ENCODE data around the gene CSNK1G2.

The CSNK1G2 gene

GRCh38 chr19:1923319-1923718 is 17.7 kb upstream of the CSNK1G2 start:
- in situ Hi-C loops (cut with HindIII; ENCODE audit: low pct_unique_long_range_greater_than_20kb, low sequenced_read_pairs), result no loop called here
- no peak for TF ChIP-seq JUND (IDR thresholded peaks at IDR 0.05; ENCODE audit: low read depth)
- no peak for DNase-seq (ENCODE audit: low read depth in 1 of 2, low spot score in 1 of 2)

- in situ Hi-C loops (cut with HindIII; ENCODE audit: low pct_unique_long_range_greater_than_20kb, low sequenced_read_pairs), result no loop called here
- no peak for TF ChIP-seq JUND (IDR thresholded peaks at IDR 0.05; ENCODE audit: low read depth)
- no peak for DNase-seq (ENCODE audit: low read depth in 1 of 2, low spot score in 1 of 2)
Measured at GRCh38 chr19:1924320-1924961, 16.5 kb upstream of the CSNK1G2 start.

- in situ Hi-C loops (cut with HindIII; ENCODE audit: low pct_unique_long_range_greater_than_20kb, low sequenced_read_pairs), result no loop called here
- TF ChIP-seq JUND (IDR thresholded peaks at IDR 0.05; ENCODE audit: low read depth), result no peak
- DNase-seq (ENCODE audit: low read depth in 1 of 2, low spot score in 1 of 2), result no peak
Measured at GRCh38 chr19:1925544-1925943, 15.4 kb upstream of the CSNK1G2 start.

GRCh38 chr19:1929021-1929742 is 11.8 kb upstream of the CSNK1G2 start:
- TF ChIP-seq JUND (IDR thresholded peaks at IDR 0.05; ENCODE audit: low read depth), result no peak
- peak in 1 of 2 experiments; percentile 73 for DNase-seq (ENCODE audit: low read depth in 1 of 2, low spot score in 1 of 2)
- in situ Hi-C loops (cut with HindIII; ENCODE audit: low pct_unique_long_range_greater_than_20kb, low sequenced_read_pairs), result no loop called here

DNA sequence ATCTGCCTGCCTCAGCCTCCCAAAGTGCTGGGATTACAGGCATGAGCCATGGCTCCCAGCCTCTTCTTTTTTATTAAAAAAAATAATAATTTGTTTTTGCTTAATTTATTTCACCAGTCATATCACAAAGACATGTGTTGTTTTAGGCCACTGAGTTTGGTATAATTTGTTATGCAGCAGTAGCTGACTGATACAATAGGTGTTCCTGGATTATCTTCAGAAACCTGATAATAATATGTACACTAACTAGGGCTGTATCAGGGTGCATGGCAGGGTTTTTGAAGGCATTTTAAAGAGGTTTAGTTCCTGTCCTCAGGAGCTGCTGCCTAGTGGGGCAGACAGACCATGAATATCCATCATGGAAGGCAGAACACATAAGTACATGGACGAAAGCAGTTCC is 9.5 kb upstream of the CSNK1G2 start:
- no peak for DNase-seq (ENCODE audit: low read depth in 1 of 2, low spot score in 1 of 2)
- no peak for TF ChIP-seq JUND (IDR thresholded peaks at IDR 0.05; ENCODE audit: low read depth)
- in situ Hi-C loops (cut with HindIII; ENCODE audit: low pct_unique_long_range_greater_than_20kb, low sequenced_read_pairs), result no loop called here

- TF ChIP-seq JUND (IDR thresholded peaks at IDR 0.05; ENCODE audit: low read depth), result no peak
- DNase-seq (ENCODE audit: low read depth in 1 of 2, low spot score in 1 of 2), result no peak
- in situ Hi-C loops (cut with HindIII; ENCODE audit: low pct_unique_long_range_greater_than_20kb, low sequenced_read_pairs), result no loop called here
Measured at GRCh38 chr19:1932395-1932794, 8.6 kb upstream of the CSNK1G2 start.

DNA sequence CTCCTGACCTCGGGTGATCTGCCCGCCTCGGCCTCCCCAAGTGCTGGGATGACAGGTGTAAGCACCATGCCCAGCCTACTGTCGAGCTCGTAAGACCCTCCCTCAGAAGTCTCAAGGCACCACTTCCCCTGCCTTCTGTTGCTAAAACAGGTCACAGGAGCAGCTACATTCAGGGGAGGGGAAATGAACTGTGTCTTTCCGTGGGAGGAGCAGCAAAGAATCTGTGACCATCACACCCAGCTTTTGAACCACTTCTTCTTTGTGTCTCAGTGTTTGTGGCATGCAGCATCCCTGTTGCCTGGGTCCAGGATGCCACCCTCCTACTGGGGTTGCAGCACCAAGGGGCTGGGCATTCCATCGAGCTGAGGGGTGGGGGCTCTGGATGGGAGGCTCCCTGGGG is 7.7 kb upstream of the CSNK1G2 start:
- TF ChIP-seq JUND (IDR thresholded peaks at IDR 0.05; ENCODE audit: low read depth), result no peak
- no peak for DNase-seq (ENCODE audit: low read depth in 1 of 2, low spot score in 1 of 2)
- in situ Hi-C loops (cut with HindIII; ENCODE audit: low pct_unique_long_range_greater_than_20kb, low sequenced_read_pairs), result no loop called here

DNA sequence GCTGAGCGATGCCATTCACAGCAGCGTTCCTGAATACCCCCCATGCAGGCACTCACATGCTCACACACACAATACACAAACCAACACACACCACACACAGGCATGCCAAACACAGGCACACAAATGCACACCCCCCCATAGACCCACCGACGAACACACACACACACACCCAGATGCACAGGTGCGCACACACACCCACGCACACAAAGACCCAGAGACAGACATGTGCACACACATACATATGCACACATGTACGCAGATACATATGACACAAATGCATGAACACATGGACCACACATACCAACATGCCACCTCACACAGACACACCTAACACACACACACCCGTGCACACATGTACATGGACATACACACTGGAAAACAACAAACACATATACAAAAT is 7.0 kb upstream of the CSNK1G2 start:
- no peak for DNase-seq (ENCODE audit: low read depth in 1 of 2, low spot score in 1 of 2)
- in situ Hi-C loops (cut with HindIII; ENCODE audit: low pct_unique_long_range_greater_than_20kb, low sequenced_read_pairs), result no loop called here
- TF ChIP-seq JUND (IDR thresholded peaks at IDR 0.05; ENCODE audit: low read depth), result no peak

GRCh38 chr19:1935484-1936208 is 5.3 kb upstream of the CSNK1G2 start:
- TF ChIP-seq JUND (IDR thresholded peaks at IDR 0.05; ENCODE audit: low read depth), result no peak
- in situ Hi-C loops (cut with HindIII; ENCODE audit: low pct_unique_long_range_greater_than_20kb, low sequenced_read_pairs), result no loop called here
- DNase-seq (ENCODE audit: low read depth in 1 of 2, low spot score in 1 of 2), result peak in 1 of 2 experiments; percentile 80

GRCh38 chr19:1936430-1936829 is 4.5 kb upstream of the CSNK1G2 start:
- no peak for TF ChIP-seq JUND (IDR thresholded peaks at IDR 0.05; ENCODE audit: low read depth)
- in situ Hi-C loops (cut with HindIII; ENCODE audit: low pct_unique_long_range_greater_than_20kb, low sequenced_read_pairs), result no loop called here
- no peak for DNase-seq (ENCODE audit: low read depth in 1 of 2, low spot score in 1 of 2)

GRCh38 chr19:1936916-1937610 is 3.9 kb upstream of the CSNK1G2 start:
- no peak for DNase-seq (ENCODE audit: low read depth in 1 of 2, low spot score in 1 of 2)
- in situ Hi-C loops (cut with HindIII; ENCODE audit: low pct_unique_long_range_greater_than_20kb, low sequenced_read_pairs), result no loop called here
- no peak for TF ChIP-seq JUND (IDR thresholded peaks at IDR 0.05; ENCODE audit: low read depth)

DNA sequence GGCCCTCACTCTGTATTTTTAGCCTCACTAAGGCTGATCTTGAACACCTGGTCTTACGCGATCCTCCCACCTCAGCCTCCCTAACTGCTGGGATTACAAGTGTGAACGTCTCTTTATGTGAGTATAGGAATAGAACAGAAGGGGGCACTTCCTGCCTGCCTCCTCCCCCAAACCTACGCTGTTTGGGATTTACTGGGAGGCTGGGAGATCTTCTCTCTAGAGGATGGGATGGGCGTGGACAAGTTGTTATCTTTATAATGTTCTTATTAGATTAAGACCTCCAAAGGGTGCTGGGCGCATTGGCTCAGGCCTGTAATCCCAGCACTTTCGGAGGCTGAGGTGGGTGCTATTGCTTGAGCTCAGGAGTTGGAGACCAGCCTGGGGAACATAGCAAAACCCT is 2.9 kb upstream of the CSNK1G2 start:
- in situ Hi-C loops (cut with HindIII; ENCODE audit: low pct_unique_long_range_greater_than_20kb, low sequenced_read_pairs), result no loop called here
- TF ChIP-seq JUND (IDR thresholded peaks at IDR 0.05; ENCODE audit: low read depth), result no peak

More for the DNA sequence above, 2.9 kb upstream of the CSNK1G2 start:
- DNase-seq (ENCODE audit: low read depth in 1 of 2, low spot score in 1 of 2), result no peak
